ENCODE data around the gene TMOD3.

GRCh38 chr15:51825698-51826097, 3.8 kb upstream of the TMOD3 start:
- TF ChIP-seq, protein P1, sequence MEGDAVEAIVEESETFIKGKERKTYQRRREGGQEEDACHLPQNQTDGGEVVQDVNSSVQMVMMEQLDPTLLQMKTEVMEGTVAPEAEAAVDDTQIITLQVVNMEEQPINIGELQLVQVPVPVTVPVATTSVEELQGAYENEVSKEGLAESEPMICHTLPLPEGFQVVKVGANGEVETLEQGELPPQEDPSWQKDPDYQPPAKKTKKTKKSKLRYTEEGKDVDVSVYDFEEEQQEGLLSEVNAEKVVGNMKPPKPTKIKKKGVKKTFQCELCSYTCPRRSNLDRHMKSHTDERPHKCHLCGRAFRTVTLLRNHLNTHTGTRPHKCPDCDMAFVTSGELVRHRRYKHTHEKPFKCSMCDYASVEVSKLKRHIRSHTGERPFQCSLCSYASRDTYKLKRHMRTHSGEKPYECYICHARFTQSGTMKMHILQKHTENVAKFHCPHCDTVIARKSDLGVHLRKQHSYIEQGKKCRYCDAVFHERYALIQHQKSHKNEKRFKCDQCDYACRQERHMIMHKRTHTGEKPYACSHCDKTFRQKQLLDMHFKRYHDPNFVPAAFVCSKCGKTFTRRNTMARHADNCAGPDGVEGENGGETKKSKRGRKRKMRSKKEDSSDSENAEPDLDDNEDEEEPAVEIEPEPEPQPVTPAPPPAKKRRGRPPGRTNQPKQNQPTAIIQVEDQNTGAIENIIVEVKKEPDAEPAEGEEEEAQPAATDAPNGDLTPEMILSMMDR (conservative IDR thresholded peaks at IDR 0.05 in 1 of 2, IDR thresholded peaks at IDR 0.05 in 1 of 2; ENCODE audit: low read depth in 1 of 2, low read length in 2 of 2) = no peak
- TF ChIP-seq EZH2 (IDR thresholded peaks at IDR 0.05; ENCODE audit: low read length, missing control alignments) = no peak
